Melanocyte of skin (primary cell): Measurements from ENCODE around the gene RAB40B. TPM values are rescaled to one million over a fixed set of nuclear protein-coding genes. Genes with fewer than 3 reads are reported as not detected.

Source experiments
- small RNA-seq, 2 donors: library from RNA; depleted of rRNA; stranded (forward); fragments of <200 nt; gene quantifications; one replicate each; pipeline ENCODE3, GENCODE V24; 2012
- total RNA-seq, 2 donors: library from RNA; depleted of rRNA; stranded (reverse); fragments of >200 nt; gene quantifications; 2 replicates each; pipeline ENCODE4 v1.2.3, GENCODE V29; 2012

RAB40B gene, protein sequence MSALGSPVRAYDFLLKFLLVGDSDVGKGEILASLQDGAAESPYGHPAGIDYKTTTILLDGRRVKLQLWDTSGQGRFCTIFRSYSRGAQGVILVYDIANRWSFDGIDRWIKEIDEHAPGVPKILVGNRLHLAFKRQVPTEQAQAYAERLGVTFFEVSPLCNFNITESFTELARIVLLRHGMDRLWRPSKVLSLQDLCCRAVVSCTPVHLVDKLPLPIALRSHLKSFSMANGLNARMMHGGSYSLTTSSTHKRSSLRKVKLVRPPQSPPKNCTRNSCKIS
- 10 to 100 TPM in 1 of 2 donors, 1 to 10 TPM in 1; 3.3 to 14.8 TPM for total RNA-seq

GRCh38 chr17:82698065-82698973 is at the start of gene RAB40B:
TSS of gene RAB40B (minus strand) at chr17:82698698. CDS start at chr17:82698596, 102 bp downstream.

DNA sequence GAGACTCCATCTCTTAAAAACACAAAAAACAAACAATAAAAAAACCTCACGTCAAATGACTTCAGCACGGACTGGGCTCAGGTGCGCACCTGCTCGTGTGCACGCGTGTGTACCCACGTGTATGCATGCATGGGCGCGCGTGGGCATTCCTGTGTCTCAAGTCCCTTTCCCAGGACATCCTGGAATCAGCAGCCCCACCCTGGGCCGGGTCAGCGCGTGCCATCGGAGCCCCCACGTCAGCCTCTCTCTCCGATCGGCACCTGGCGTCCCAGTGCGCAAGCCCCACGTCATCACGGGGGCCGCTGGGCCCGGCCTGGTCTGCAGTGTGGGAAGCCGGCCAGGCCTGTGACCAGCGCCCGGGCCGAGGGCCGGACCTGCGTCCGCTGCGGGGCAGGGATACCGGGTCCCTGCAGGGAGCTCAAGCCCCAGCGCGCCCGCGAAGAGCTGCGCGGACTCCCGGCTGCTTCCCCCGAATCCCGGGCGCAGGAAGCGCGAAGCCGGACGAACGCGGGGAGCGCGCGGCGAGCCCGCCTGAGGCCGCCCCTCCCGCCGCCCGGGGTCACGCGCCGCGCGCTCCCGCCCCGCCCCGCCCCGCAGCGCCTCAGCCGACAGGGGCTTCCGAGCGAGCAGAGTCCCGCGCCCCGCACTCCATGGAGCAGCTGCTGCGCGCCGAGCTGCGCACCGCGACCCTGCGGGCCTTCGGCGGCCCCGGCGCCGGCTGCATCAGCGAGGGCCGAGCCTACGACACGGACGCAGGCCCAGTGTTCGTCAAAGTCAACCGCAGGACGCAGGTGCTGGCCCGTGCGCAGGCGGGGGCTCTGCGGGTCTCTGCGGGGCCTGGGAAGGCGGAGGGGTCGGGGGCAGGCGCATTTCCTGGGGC is 36.7 kb upstream of the RAB40B start, which contains the start of gene FN3K:
Gene FN3K, plus strand, starts transcription at position 629 of the 880 bp plus-strand sequence. Its CDS starts 22 bp downstream, at position 651.

GRCh38 chr17:82716203-82717010 is 17.9 kb upstream of the RAB40B start, which contains the start of gene FN3KRP:
TSS of gene FN3KRP (plus strand) at chr17:82716706. CDS start at chr17:82716756, 50 bp downstream.

GRCh38 chr17:82648165-82648668 is 50.3 kb downstream of the RAB40B start, which contains the start of gene WDR45B:
TSS of gene WDR45B (minus strand) at chr17:82648444. CDS start at chr17:82648340, 104 bp downstream.

Small RNAs within 50 kb of the gene (small RNA-seq; reads per million reads assigned to genes)
- 0.64 to 0.77 reads per million in 2 donors for gene MIR4525

Other genes starting within 250 kb of the RAB40B start
- 10 to 100 TPM; 40.6 to 66.9 TPM for gene CYBC1, start 247.9 kb downstream of the RAB40B start, total RNA-seq
- 10 to 100 TPM; 25.3 to 35.4 TPM for gene NARF, start 240.0 kb downstream of the RAB40B start, total RNA-seq
- gene FOXK2, start 179.0 kb downstream of the RAB40B start, total RNA-seq: 10 to 100 TPM; 42.0 to 44.3 TPM
- 10 to 100 TPM; 58.9 to 59.2 TPM for gene WDR45B, start 50.3 kb downstream of the RAB40B start, total RNA-seq
- gene FN3KRP, start 18.0 kb upstream of the RAB40B start, total RNA-seq: 10 to 100 TPM; 15.1 to 21.0 TPM
- 1 to 10 TPM; 7.2 to 7.7 TPM for gene FN3K, start 36.9 kb upstream of the RAB40B start, total RNA-seq
- 10 to 100 TPM; 29.6 to 31.3 TPM for gene TBCD, start 53.4 kb upstream of the RAB40B start, total RNA-seq
- not detected for gene ZNF750, start 141.3 kb upstream of the RAB40B start, total RNA-seq